H1 (cell line): Measurements from ENCODE around the gene PRPF40B. TPM values are rescaled to one million over a fixed set of nuclear protein-coding genes. Genes with fewer than 3 reads are reported as not detected.

Experiments
- CTCF ChIA-PET: fragments of 300-600 bp; sonication (Branson Sonifier 250); formaldehyde crosslinking; loops from one replicate; lab custom pipeline; 2021; ENCODE audit not compliant: partially characterized antibody; lab: Charles Lee
- POLR2A ChIA-PET: fragments of 300-600 bp; sonication (Branson Sonifier 250); formaldehyde crosslinking; loops from one replicate; lab custom pipeline; 2021; ENCODE audit warnings: inconsistent platforms; ENCODE audit not compliant: partially characterized antibody; lab: Charles Lee
- DNase-seq, 2 experiments: peaks; one replicate each; pipeline versions ENCODE4 v3.0.0 to v3.0.0-alpha.2; 2010 to 2022; ENCODE audit warnings: low spot score in 2 of 2, low read depth in 1 of 2, mixed read lengths in 1 of 2
- FAIRE-seq: peaks from 2 replicates; lab custom pipeline; 2011; peaks lifted over from hg19 to GRCh38; lab: Jason Lieb, UNC
- H2AFZ ChIP-seq: 2 replicates; pipeline ENCODE4 v1.8.1; 2012; ENCODE audit warnings: low read length, inconsistent platforms
- H2AK5ac ChIP-seq: 2 replicates; pipeline ENCODE4 v1.6.1; 2013; ENCODE audit warnings: low read depth, low read length
- H2BK120ac ChIP-seq: replicated peaks from 2 replicates; pipeline ENCODE3; 2013; ENCODE audit warnings: low read depth, low read length, inconsistent platforms
- H2BK12ac ChIP-seq: 2 replicates; pipeline ENCODE4 v1.6.1; 2013; ENCODE audit warnings: low read depth, low read length
- H2BK15ac ChIP-seq: 2 replicates; pipeline ENCODE4 v1.6.1; 2013; ENCODE audit warnings: low read length
- H2BK20ac ChIP-seq: 2 replicates; pipeline ENCODE4 v1.6.1; 2013; ENCODE audit warnings: low read length
- H2BK5ac ChIP-seq: 2 replicates; pipeline ENCODE4 v1.6.1; 2013; ENCODE audit warnings: low read depth, low read length
- H3K14ac ChIP-seq: 2 replicates; pipeline ENCODE4 v1.6.1; 2013; ENCODE audit warnings: inconsistent platforms; ENCODE audit not compliant: insufficient read length
- H3K18ac ChIP-seq: 2 replicates; pipeline ENCODE4 v1.6.1; 2013; ENCODE audit warnings: low read length; ENCODE audit errors: extremely low read depth
- H3K23ac ChIP-seq: 2 replicates; pipeline ENCODE4 v1.6.1; 2013; ENCODE audit warnings: inconsistent platforms; ENCODE audit not compliant: insufficient read length
- H3K23me2 ChIP-seq: 2 replicates; pipeline ENCODE4 v1.6.1; 2013; ENCODE audit warnings: low read depth, low read length
- H3K27ac ChIP-seq: 2 replicates; pipeline ENCODE4 v1.6.1; 2011; ENCODE audit warnings: low read depth, low read length, inconsistent platforms
- H3K27me3 ChIP-seq, 4 experiments: replicated peaks in 1 of 4; 1 replicate in 1 of 4; 2 replicates in 3 of 4; pipeline versions ENCODE4 v1.6.1 to v1.8.1; 2011 to 2013; ENCODE audit warnings: low read length in 3 of 4, mild to moderate bottlenecking in 3 of 4, inconsistent platforms in 2 of 4, mixed read lengths in 2 of 4, moderate library complexity in 1 of 4; ENCODE audit not compliant: control insufficient read depth in 3 of 4, insufficient read depth in 3 of 4; ENCODE audit errors: extremely low read depth in 1 of 4
- H3K36me3 ChIP-seq, 4 experiments: 2 replicates each; pipeline versions ENCODE4 v1.6.1 to v1.8.1; 2011 to 2013; ENCODE audit warnings: mild to moderate bottlenecking in 4 of 4, low read length in 3 of 4, moderate library complexity in 2 of 4, control low read depth in 1 of 4, inconsistent platforms in 1 of 4; ENCODE audit not compliant: insufficient read depth in 4 of 4, control insufficient read depth in 2 of 4
- H3K4ac ChIP-seq: replicated peaks from 2 replicates; pipeline ENCODE3; 2013; ENCODE audit warnings: low read length, low read depth, mixed read lengths, inconsistent platforms; ENCODE audit not compliant: insufficient read length
- H3K4me1 ChIP-seq, 4 experiments: replicated peaks in 1 of 4; 1 replicate in 1 of 4; 2 replicates in 3 of 4; pipeline versions ENCODE4 v1.6.1 to v1.8.1; 2011 to 2013; ENCODE audit warnings: low read length in 3 of 4, inconsistent platforms in 2 of 4, mixed read lengths in 1 of 4; ENCODE audit not compliant: insufficient read depth in 4 of 4, control insufficient read depth in 3 of 4
- H3K4me2 ChIP-seq, 2 experiments: 2 replicates each; pipeline versions ENCODE4 v1.6.1 to v1.8.1; 2011 to 2013; ENCODE audit warnings: low read depth in 2 of 2, low read length in 2 of 2, control low read depth in 1 of 2, inconsistent platforms in 1 of 2, mild to moderate bottlenecking in 1 of 2; ENCODE audit not compliant: insufficient read depth in 1 of 2
- H3K4me3 ChIP-seq, 4 experiments: fragments of 200-600, 300-600 bp in 1 of 4; sonication (generic), shearing (Covaris generic), sonication (Bioruptor Twin) in 1 of 4; 2 replicates each; pipeline versions ENCODE4 v1.5.1 to v1.8.1; 2011 to 2016; ENCODE audit warnings: low read length in 4 of 4, low read depth in 3 of 4, control low read depth in 2 of 4, inconsistent platforms in 2 of 4, mild to moderate bottlenecking in 2 of 4, mixed read lengths in 1 of 4, moderate library complexity in 1 of 4; ENCODE audit not compliant: insufficient read depth in 2 of 4; ENCODE audit errors: extremely low read depth in 1 of 4
- H3K56ac ChIP-seq: replicated peaks from 2 replicates; pipeline ENCODE3; 2013; ENCODE audit warnings: low read depth, mild to moderate bottlenecking, mixed read lengths, low read length, inconsistent platforms; ENCODE audit not compliant: insufficient read length
- H3K79me1 ChIP-seq: 2 replicates; pipeline ENCODE4 v1.6.1; 2013; ENCODE audit warnings: low read depth, low read length, control low read depth
- H3K79me2 ChIP-seq, 2 experiments: 2 replicates each; pipeline versions ENCODE4 v1.6.1 to v1.8.1; 2012 to 2013; ENCODE audit warnings: low read length in 2 of 2, mild to moderate bottlenecking in 2 of 2, inconsistent platforms in 1 of 2; ENCODE audit not compliant: insufficient read depth in 2 of 2, control insufficient read depth in 1 of 2
- H3K9ac ChIP-seq, 4 experiments: replicated peaks in 1 of 4; 1 replicate in 1 of 4; 2 replicates in 3 of 4; pipeline versions ENCODE4 v1.6.1 to v1.8.1; 2011 to 2013; ENCODE audit warnings: low read depth in 3 of 4, low read length in 3 of 4, control low read depth in 2 of 4, mild to moderate bottlenecking in 2 of 4, moderate library complexity in 2 of 4, inconsistent platforms in 1 of 4; ENCODE audit errors: extremely low read depth in 1 of 4
- H3K9me3 ChIP-seq, 2 experiments: 2 replicates each; pipeline versions ENCODE4 v1.6.1 to v1.8.1; 2012 to 2013; ENCODE audit warnings: mild to moderate bottlenecking in 2 of 2, moderate library complexity in 2 of 2, control low read depth in 1 of 2, inconsistent platforms in 1 of 2, low read depth in 1 of 2, low read length in 1 of 2, mixed read lengths in 1 of 2; ENCODE audit not compliant: insufficient read depth in 2 of 2
- H4K20me1 ChIP-seq, 2 experiments: replicated peaks in 1 of 2; 2 replicates each; pipeline versions ENCODE3 to v1.8.1; 2011 to 2013; ENCODE audit warnings: inconsistent platforms in 2 of 2, low read length in 2 of 2, mild to moderate bottlenecking in 1 of 2; ENCODE audit not compliant: insufficient read depth in 2 of 2, control insufficient read depth in 1 of 2
- H4K5ac ChIP-seq: 2 replicates; pipeline ENCODE4 v1.6.1; 2013; ENCODE audit warnings: low read length, low read depth, mixed read lengths, inconsistent platforms; ENCODE audit not compliant: insufficient read length
- H4K8ac ChIP-seq: 2 replicates; pipeline ENCODE4 v1.8.0; 2013; ENCODE audit warnings: mild to moderate bottlenecking, moderate library complexity, low read length, inconsistent platforms; ENCODE audit not compliant: insufficient read depth; ENCODE audit errors: extremely low read depth
- H4K91ac ChIP-seq: replicated peaks from 2 replicates; pipeline ENCODE3; 2013; ENCODE audit warnings: low read length, mixed read lengths, inconsistent platforms; ENCODE audit not compliant: insufficient read length
- ATF3 ChIP-seq: IDR thresholded peaks from 2 replicates; pipeline ENCODE4 v1.6.1; 2011; ENCODE audit warnings: low read depth, mild to moderate bottlenecking, low read length; ENCODE audit not compliant: insufficient read depth
- JUND ChIP-seq: IDR thresholded peaks from 2 replicates; pipeline ENCODE4 v1.6.1; 2011; ENCODE audit warnings: mild to moderate bottlenecking, improper control_type of control experiment, low read length
- RFX5 ChIP-seq: IDR thresholded peaks from 2 replicates; pipeline ENCODE4 v1.6.1; 2011; ENCODE audit warnings: low read depth, low read length, improper control_type of control experiment, borderline replicate concordance
- SRF ChIP-seq: IDR thresholded peaks from 2 replicates; pipeline ENCODE4 v1.6.1; 2011; ENCODE audit warnings: mild to moderate bottlenecking, low read depth, low read length, moderate library complexity
- TAF7 ChIP-seq: optimal IDR thresholded peaks from 2 replicates; pipeline ENCODE3; 2011; ENCODE audit warnings: low read depth, mild to moderate bottlenecking, inconsistent platforms, low read length, moderate library complexity, borderline replicate concordance
- WGBS, 2 experiments: shearing (Covaris generic) in 1 of 2; methylation state at CpG; one replicate each; pipeline versions ENCODE4 v1.1.6 to v1.1.7; 2013 to 2015; ENCODE audit warnings: low lambda C conversion rate in 2 of 2, mixed read lengths in 2 of 2, inconsistent platforms in 1 of 2, low coverage in 1 of 2, missing lambda C conversion rate in 1 of 2; ENCODE audit not compliant: insufficient replicate concordance in 2 of 2, insufficient coverage in 1 of 2, insufficient read length in 1 of 2; ENCODE audit errors: extremely low coverage in 1 of 2, missing lambda C conversion rate in 1 of 2; 5-methylcytosine and 5-hydroxymethylcytosine counted together
- polyA plus RNA-seq, 7 experiments: library from polyadenylated mRNA; depleted of rRNA in 3 of 7; stranded (reverse) in 5 of 7; unstranded in 2 of 7; fragments of >200 nt in 5 of 7; fragments of 200-250 nt in 2 of 7; gene quantifications; 1 replicate in 5 of 7; 2 replicates in 1 of 7; 4 replicates in 1 of 7; pipeline versions ENCODE4 v1.2.1 to v1.2.3, GENCODE V29; 2011 to 2013; ENCODE audit warnings: missing spikeins in 2 of 7, mixed read lengths in 2 of 7
- total RNA-seq: library from RNA; stranded (reverse); fragmentation: NEBNext Ultra II Directional; extraction: Animal tissue kit (Norgen Biotek cat#: 25700); gene quantifications from 2 replicates; pipeline ENCODE4 v1.2.1, GENCODE V29; 2021

PRPF40B gene
- total and polyA plus RNA-seq, 2 of the 8 experiments (the other 6 are each of a cell fraction or from before 2014, with no cell fraction given): 14.4 to 24.4 TPM

- peaks cover 1% of the 10 kb centered on the region in 2 experiments for H4K20me1 ChIP-seq
- H2AFZ ChIP-seq: no peak overlapping the region
- no peaks in the 10 kb centered on the region for H3K27me3 ChIP-seq
- no peak overlapping the region for H2BK12ac ChIP-seq
- CTCF ChIA-PET: interaction anchor here (0.9 to 5.8 kb wide), 10 partner anchors 7 to 114 kb away, joined by 3 to 30 read pairs (median 4); partner anchors contain the start of gene TMBIM6
- H3K23me2 ChIP-seq: no peaks in the 10 kb centered on the region
- peaks cover 0 to 5% (median 0%) of the 10 kb centered on the region in 4 experiments; a peak in 2 of 8 replicates for H3K36me3 ChIP-seq
- no peak overlapping the region for H3K14ac ChIP-seq
- H2BK15ac ChIP-seq: no peak overlapping the region
- DNase-seq: no peak
- H3K4ac ChIP-seq: no peak overlapping the region
- TF ChIP-seq TAF7 (no peak), JUND (no peak), SRF (no peak), RFX5 (no peak), ATF3 (no peak)
- TF ChIP-seq, all 59 proteins: peak for 0
- Histone ChIP-seq H3K27ac (no peak overlapping the region), H4K8ac (no peak overlapping the region), H3K4me2 (no peak overlapping the region), H3K9ac (no peak overlapping the region), H2BK120ac (no peak overlapping the region), H4K5ac (no peak overlapping the region), H2BK5ac (no peak overlapping the region), H3K56ac (no peak overlapping the region), H4K91ac (no peak overlapping the region), H3K79me2 (peaks cover 0 to 15% of the 10 kb centered on the region in 2 experiments; a peak in 1 of 4 replicates), H3K18ac (no peak overlapping the region), H3K9me3 (no peaks in the 10 kb centered on the region), H2BK20ac (no peak overlapping the region), H3K79me1 (no peaks in the 10 kb centered on the region; the same call in 1 of the 2 replicates), H3K23ac (no peak overlapping the region), H3K4me3 (no peak overlapping the region), H3K4me1 (peaks cover 3 to 6% (median 4%) of the 10 kb centered on the region in 4 experiments; a peak in 4 of 7 replicates), H2AK5ac (no peak overlapping the region)
- no peak for FAIRE-seq
- WGBS, 2 experiments: 96% methylated on average over 2 of the region's 2 CpGs; no CpG with 5 or more reads in 1 of the 2 experiments
- POLR2A ChIA-PET: interaction anchor here (0.9 to 4.2 kb wide), 5 partner anchors 13 to 74 kb away, joined by 3 to 17 read pairs (median 4); partner anchors contain the start of gene TMBIM6
Measured at GRCh38 chr12:49667325-49668090, 44.1 kb downstream of the PRPF40B start.
